ENCODE results near the gene ATP2B2.

The ATP2B2 gene

DNA sequence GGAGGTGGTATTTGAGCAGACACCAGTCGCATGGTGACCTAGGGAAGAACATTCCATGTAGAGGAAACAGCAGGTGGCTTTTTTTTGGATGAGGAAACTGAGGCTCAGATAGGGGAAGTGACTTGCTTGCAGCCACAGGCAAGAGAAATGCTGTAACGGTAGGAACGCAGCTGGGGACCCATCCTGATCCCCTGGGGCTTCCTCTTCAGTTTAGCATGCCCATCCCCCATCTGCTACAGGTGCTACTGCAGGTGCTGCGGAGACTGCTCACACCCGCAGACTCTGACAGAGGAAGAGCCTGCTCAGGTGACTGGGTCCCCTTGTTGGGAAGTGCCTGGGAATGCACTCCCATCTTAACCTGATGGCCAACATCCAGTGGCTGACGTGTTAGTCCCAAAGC is 129.0 kb downstream of the ATP2B2 start:
- H3K27ac ChIP-seq = no peak overlapping the region
- TF ChIP-seq, protein P1, sequence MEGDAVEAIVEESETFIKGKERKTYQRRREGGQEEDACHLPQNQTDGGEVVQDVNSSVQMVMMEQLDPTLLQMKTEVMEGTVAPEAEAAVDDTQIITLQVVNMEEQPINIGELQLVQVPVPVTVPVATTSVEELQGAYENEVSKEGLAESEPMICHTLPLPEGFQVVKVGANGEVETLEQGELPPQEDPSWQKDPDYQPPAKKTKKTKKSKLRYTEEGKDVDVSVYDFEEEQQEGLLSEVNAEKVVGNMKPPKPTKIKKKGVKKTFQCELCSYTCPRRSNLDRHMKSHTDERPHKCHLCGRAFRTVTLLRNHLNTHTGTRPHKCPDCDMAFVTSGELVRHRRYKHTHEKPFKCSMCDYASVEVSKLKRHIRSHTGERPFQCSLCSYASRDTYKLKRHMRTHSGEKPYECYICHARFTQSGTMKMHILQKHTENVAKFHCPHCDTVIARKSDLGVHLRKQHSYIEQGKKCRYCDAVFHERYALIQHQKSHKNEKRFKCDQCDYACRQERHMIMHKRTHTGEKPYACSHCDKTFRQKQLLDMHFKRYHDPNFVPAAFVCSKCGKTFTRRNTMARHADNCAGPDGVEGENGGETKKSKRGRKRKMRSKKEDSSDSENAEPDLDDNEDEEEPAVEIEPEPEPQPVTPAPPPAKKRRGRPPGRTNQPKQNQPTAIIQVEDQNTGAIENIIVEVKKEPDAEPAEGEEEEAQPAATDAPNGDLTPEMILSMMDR (conservative IDR thresholded peaks at IDR 0.05) = no peak

GRCh38 chr3:10375296-10376053 is 129.9 kb downstream of the ATP2B2 start:
- TF ChIP-seq, protein P1 (conservative IDR thresholded peaks at IDR 0.05) = no peak
- no peak overlapping the region for H3K27ac ChIP-seq

DNA sequence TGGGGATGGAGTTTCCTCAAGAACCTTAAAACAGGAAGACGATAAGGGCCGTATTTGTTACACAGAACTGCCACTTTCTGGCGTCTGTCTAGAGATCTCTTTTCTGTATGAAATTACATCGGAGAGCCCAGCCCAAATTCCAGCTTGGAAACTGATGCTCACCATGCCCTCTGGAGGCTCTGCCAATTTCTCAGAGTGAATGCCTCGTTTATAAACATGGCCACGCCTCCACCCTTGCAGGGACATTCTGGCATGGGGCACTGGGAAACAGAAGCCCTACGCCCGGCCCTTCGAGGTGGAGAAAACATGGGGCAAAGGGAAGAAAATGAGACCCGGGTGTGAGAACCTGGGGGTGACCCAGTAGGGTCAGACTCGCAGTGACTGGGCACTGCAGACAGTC is 131.1 kb downstream of the ATP2B2 start:
- H3K27ac ChIP-seq = no peak overlapping the region
- TF ChIP-seq, protein P1 (conservative IDR thresholded peaks at IDR 0.05) = no peak

DNA sequence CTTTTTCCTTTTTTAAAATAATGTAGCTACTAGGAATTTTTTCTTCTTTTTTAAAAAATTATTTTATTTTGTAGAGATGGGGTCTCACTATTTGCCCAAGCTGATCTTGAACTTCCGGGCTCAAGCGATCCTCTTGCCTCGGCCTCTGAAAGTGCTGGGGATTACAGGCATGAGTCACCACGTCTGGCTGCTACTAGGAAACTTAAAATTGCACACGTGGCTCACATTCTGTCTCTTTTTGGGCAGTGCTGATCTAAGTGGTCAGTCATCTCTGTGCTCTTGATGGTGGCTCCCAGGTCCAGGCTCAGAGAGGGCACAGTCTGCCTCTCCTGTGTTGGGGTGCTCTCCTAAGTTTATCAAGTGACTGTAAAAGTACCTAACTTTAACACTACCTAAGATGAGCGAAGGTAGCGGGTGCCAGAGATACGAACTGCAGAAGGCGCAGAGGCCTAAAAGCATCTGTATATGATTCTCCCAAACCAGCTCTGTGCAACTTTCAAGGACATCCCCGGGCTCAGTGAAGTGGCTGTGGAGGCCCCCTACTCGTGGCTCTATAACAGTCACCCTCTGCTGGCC is 131.6 kb downstream of the ATP2B2 start:
- TF ChIP-seq, protein P1 (conservative IDR thresholded peaks at IDR 0.05) = no peak
- H3K27ac ChIP-seq = no peak overlapping the region

DNA sequence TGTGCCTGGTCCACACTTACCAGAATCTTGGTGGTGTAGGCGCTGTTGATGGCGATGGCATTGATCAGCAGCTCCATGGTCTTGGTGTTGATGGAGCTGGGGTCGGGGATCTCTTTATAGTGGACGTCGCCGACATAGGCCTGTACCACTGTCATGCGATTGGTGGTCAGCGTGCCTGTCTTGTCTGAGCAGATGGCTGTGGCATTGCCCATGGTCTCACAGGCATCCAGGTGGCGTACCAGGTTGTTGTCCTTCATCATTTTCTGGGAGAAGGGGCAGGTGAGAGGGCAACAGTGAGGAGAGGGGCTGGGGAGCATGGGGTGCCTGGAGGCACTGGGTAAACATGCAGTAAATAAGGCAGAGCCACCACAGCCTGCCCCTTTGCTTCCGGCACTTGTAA is 133.6 kb downstream of the ATP2B2 start:
- TF ChIP-seq, protein P1 (conservative IDR thresholded peaks at IDR 0.05) = no peak
- H3K27ac ChIP-seq = no peak overlapping the region

- no peak overlapping the region for H3K27ac ChIP-seq
- TF ChIP-seq, protein P1 (conservative IDR thresholded peaks at IDR 0.05) = no peak
Measured at GRCh38 chr3:10371167-10371566, 134.2 kb downstream of the ATP2B2 start.

DNA sequence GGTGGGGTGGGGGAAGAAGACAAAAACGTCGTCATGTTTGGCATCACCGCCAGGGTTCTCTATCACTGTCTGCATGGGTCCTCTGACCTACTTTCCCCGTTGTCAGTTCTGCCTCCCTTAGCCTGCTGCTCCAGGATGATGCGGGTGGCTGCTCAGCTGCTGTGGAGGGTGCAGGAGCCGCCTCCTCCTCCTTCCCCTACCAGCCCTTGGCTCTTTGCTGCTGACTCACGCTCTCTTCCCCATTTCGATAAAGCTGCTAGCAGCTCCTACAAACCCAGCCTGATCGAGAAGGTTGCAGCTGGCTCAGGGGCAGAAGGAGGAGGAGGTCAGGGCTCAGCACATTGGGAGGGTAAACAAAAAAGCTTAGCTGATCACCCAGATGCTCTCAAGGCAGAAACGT is 135.0 kb downstream of the ATP2B2 start:
- H3K27ac ChIP-seq = no peak overlapping the region
- TF ChIP-seq, protein P1 (conservative IDR thresholded peaks at IDR 0.05) = no peak
